22Rv1 (cell line): Measurements from ENCODE around the gene DNASE1L3.

ENCODE experiments used
- ZFX ChIP-seq: fragments of 450-650 bp; IDR thresholded peaks from 2 replicates; pipeline ENCODE4 v1.6.1; 2017; ENCODE audit warnings: antibody characterized with exemption, borderline replicate concordance
- TF ChIP-seq, protein P1 (sequence below): fragments of 450-650 bp; IDR thresholded peaks from 2 replicates; pipeline ENCODE4 v1.5.1; 2017; ENCODE audit warnings: mild to moderate bottlenecking

DNA sequence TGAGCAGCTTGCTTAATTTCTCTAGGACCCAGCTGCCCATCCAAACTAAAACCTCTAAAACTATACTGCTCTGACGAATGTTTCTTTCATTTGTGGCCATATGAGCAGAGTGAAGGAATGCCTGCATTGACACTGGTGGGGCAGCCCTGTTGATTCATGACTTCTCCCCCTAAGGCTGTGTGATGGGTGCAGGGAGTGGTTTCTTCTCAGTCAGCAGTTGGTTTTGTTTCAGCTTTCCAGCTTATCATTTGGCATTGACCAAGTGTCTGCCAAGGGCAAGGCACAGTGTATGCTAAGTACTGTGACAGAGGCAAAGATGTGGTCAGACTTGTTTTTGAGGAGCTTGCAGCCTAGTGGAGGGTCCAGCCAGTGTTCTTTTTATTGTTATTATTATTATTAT, 31.6 kb upstream of the DNASE1L3 start:
- TF ChIP-seq, protein P1, sequence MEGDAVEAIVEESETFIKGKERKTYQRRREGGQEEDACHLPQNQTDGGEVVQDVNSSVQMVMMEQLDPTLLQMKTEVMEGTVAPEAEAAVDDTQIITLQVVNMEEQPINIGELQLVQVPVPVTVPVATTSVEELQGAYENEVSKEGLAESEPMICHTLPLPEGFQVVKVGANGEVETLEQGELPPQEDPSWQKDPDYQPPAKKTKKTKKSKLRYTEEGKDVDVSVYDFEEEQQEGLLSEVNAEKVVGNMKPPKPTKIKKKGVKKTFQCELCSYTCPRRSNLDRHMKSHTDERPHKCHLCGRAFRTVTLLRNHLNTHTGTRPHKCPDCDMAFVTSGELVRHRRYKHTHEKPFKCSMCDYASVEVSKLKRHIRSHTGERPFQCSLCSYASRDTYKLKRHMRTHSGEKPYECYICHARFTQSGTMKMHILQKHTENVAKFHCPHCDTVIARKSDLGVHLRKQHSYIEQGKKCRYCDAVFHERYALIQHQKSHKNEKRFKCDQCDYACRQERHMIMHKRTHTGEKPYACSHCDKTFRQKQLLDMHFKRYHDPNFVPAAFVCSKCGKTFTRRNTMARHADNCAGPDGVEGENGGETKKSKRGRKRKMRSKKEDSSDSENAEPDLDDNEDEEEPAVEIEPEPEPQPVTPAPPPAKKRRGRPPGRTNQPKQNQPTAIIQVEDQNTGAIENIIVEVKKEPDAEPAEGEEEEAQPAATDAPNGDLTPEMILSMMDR: no peak
- TF ChIP-seq ZFX: no peak
